GM12865 (cell line): ENCODE measurements around the gene LRRC38.

Experiments
- DNase-seq: peaks from one replicate; pipeline ENCODE4 v3.0.0; 2010; ENCODE audit warnings: low read depth
- H3K4me3 ChIP-seq: 2 replicates; pipeline ENCODE4 v1.5.1; 2011; ENCODE audit warnings: mild to moderate bottlenecking, low read depth, low read length, control low read depth
- TF ChIP-seq, protein P1 (sequence below): IDR thresholded peaks from 2 replicates; pipeline ENCODE4 v1.5.1; 2011; ENCODE audit warnings: low read length, control low read depth, low read depth, inconsistent platforms; ENCODE audit not compliant: insufficient read depth; ENCODE audit errors: missing control alignments

Gene LRRC38

DNA sequence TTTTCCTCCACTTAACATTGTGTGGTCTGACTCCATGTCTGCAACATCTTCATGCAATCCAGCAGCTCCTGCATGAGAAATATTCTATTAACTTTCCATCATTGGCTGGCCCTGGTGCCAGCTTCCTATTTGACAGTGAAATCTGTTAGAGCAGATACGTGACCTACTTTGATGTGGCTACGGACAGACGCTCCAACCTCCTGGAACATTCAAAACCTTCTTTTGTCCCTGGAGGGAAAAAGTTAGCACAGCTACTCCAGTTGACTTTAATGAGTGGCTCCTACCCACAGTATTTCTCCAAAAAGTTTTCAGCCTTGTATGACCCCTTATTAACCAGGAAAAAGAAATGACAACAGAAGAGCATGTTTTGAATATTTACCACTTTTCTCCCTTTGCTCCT lies 81.6 kb downstream of the LRRC38 start:
- no peak overlapping the region for H3K4me3 ChIP-seq
- no peak for DNase-seq
- TF ChIP-seq, protein P1, sequence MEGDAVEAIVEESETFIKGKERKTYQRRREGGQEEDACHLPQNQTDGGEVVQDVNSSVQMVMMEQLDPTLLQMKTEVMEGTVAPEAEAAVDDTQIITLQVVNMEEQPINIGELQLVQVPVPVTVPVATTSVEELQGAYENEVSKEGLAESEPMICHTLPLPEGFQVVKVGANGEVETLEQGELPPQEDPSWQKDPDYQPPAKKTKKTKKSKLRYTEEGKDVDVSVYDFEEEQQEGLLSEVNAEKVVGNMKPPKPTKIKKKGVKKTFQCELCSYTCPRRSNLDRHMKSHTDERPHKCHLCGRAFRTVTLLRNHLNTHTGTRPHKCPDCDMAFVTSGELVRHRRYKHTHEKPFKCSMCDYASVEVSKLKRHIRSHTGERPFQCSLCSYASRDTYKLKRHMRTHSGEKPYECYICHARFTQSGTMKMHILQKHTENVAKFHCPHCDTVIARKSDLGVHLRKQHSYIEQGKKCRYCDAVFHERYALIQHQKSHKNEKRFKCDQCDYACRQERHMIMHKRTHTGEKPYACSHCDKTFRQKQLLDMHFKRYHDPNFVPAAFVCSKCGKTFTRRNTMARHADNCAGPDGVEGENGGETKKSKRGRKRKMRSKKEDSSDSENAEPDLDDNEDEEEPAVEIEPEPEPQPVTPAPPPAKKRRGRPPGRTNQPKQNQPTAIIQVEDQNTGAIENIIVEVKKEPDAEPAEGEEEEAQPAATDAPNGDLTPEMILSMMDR = no peak

DNA sequence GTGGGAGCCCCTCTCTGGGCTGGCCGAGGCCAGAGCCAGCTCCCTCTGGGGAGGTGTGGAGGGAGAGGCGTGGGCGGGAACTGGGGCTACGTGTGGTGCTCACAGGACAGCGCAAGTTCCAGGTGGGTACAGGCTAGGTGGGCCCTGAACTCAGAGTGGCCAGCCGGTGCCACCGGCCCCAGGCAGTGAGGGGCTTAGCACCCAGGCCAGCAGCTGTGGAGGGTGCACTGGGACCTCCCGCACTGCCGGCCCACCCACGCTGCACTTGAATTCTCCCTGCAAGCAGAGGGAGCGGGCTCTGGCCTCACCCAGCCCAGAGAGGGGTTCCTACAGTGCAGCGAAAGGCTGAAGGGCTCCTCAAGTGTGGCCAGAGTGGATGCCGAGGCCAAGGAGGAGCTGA lies 83.3 kb downstream of the LRRC38 start:
- no peak overlapping the region for H3K4me3 ChIP-seq
- DNase-seq = no peak
- TF ChIP-seq, protein P1 = no peak
